PFSK-1 (cell line): ENCODE data around the gene MAGEA8.

Experiments
- FOXP2 ChIP-seq: optimal IDR thresholded peaks from 2 replicates; pipeline ENCODE3; 2011; ENCODE audit warnings: borderline replicate concordance, control low read depth, inconsistent platforms; ENCODE audit not compliant: insufficient read depth; ENCODE audit errors: extremely low read length, extremely low read depth
- POLR2AphosphoS5 ChIP-seq: IDR thresholded peaks from 2 replicates; pipeline ENCODE4 v1.6.1; 2012; ENCODE audit warnings: low read depth, mild to moderate bottlenecking, control low read depth, low read length, moderate library complexity
- REST ChIP-seq, 2 experiments: IDR thresholded peaks; 2 replicates each; pipeline versions ENCODE4 v1.6.1 to v1.8.0; 2011 to 2012; ENCODE audit warnings: low read depth in 2 of 2, low read length in 2 of 2, control low read depth in 1 of 2, inconsistent platforms in 1 of 2, mild to moderate bottlenecking in 1 of 2, moderate library complexity in 1 of 2; ENCODE audit not compliant: insufficient read depth in 1 of 2
- SIN3A ChIP-seq: IDR thresholded peaks from 2 replicates; pipeline ENCODE4 v1.6.1; 2012; ENCODE audit warnings: mild to moderate bottlenecking, low read length, moderate library complexity, borderline replicate concordance; ENCODE audit not compliant: insufficient read depth
- TAF1 ChIP-seq: IDR thresholded peaks from 2 replicates; pipeline ENCODE4 v1.6.1; 2012; ENCODE audit warnings: low read length, control low read depth, borderline replicate concordance; ENCODE audit not compliant: insufficient read depth

The MAGEA8 gene

GRCh38 chrX:149841929-149842328 lies 39.1 kb upstream of the MAGEA8 start:
- no peak for TF ChIP-seq POLR2AphosphoS5
- no peak for TF ChIP-seq SIN3A
- TF ChIP-seq FOXP2 = no peak
- no peak for TF ChIP-seq TAF1

GRCh38 chrX:149845385-149845784 lies 35.6 kb upstream of the MAGEA8 start:
- TF ChIP-seq POLR2AphosphoS5 = no peak
- TF ChIP-seq FOXP2 = no peak
- TF ChIP-seq REST (IDR thresholded peaks at IDR 0.05; ENCODE audit: insufficient read depth in 1 of 2, low read depth in 2 of 2, low read length in 2 of 2) = no peak
- TF ChIP-seq SIN3A = no peak
- no peak for TF ChIP-seq TAF1

- TF ChIP-seq POLR2AphosphoS5 (no peak), FOXP2 (no peak), SIN3A (no peak), REST (IDR thresholded peaks at IDR 0.05; ENCODE audit: insufficient read depth in 1 of 2, low read depth in 2 of 2, low read length in 2 of 2) (no peak), TAF1 (no peak)
Observed at GRCh38 chrX:149846789-149847188, 34.2 kb upstream of the MAGEA8 start.

DNA sequence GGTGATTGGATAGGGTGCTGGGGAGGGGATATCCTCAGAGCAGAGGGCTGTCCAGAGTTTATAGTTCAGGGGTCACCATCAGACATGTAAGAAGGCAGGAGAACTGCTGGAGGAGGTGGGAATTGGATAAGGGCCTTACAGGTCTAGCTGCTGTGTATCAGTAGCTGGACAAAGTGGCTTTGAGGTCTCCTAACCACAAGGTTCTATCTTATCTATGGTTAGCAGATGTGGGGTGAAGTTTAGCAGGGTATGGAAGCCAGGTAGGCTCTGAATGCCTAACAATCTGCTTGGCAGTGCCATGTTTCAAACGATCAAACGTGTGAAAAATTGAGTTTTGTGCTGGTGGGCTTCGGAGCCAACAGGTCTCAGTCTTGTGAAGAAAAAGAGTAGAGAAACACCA lies 32.1 kb upstream of the MAGEA8 start:
- TF ChIP-seq FOXP2 (no peak), SIN3A (no peak), POLR2AphosphoS5 (no peak), REST (IDR thresholded peaks at IDR 0.05; ENCODE audit: insufficient read depth in 1 of 2, low read depth in 2 of 2, low read length in 2 of 2) (no peak), TAF1 (no peak)

DNA sequence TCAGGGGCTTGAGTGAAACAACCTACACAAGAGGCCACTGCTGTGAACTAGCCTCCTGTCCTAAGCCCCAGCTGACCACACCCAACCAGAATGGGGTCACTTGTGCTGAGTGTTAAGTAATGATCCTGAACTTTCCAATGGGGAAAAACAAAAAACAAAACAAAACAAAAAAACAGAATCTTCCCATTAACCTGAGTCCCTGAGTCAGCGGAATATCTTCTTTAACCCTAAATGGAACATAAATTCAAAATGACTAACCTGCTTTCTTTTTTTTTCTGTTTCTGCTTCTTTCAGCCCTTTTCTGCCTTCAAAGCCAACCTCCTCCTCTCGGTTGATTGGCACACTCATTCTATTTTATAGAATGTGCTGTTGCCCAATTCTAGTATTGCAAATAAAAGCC lies 31.2 kb upstream of the MAGEA8 start:
- TF ChIP-seq SIN3A = no peak
- no peak for TF ChIP-seq FOXP2
- TF ChIP-seq TAF1 = no peak
- TF ChIP-seq REST (IDR thresholded peaks at IDR 0.05; ENCODE audit: insufficient read depth in 1 of 2, low read depth in 2 of 2, low read length in 2 of 2) = no peak
- TF ChIP-seq POLR2AphosphoS5 = no peak
